AG10803 (cell line): ENCODE data around the gene PAX6.

Experiments
- DNase-seq: peaks from one replicate; pipeline ENCODE4 v3.0.0; 2010; ENCODE audit warnings: low read depth
- H3K4me3 ChIP-seq: 2 replicates; pipeline ENCODE4 v1.5.1; 2011; ENCODE audit warnings: mild to moderate bottlenecking, low read length, control low read depth
- CTCF ChIP-seq: conservative IDR thresholded peaks from 2 replicates; pipeline ENCODE4 v1.5.1; 2011; ENCODE audit warnings: mild to moderate bottlenecking, low read length, control low read depth, inconsistent platforms

Gene PAX6

DNA sequence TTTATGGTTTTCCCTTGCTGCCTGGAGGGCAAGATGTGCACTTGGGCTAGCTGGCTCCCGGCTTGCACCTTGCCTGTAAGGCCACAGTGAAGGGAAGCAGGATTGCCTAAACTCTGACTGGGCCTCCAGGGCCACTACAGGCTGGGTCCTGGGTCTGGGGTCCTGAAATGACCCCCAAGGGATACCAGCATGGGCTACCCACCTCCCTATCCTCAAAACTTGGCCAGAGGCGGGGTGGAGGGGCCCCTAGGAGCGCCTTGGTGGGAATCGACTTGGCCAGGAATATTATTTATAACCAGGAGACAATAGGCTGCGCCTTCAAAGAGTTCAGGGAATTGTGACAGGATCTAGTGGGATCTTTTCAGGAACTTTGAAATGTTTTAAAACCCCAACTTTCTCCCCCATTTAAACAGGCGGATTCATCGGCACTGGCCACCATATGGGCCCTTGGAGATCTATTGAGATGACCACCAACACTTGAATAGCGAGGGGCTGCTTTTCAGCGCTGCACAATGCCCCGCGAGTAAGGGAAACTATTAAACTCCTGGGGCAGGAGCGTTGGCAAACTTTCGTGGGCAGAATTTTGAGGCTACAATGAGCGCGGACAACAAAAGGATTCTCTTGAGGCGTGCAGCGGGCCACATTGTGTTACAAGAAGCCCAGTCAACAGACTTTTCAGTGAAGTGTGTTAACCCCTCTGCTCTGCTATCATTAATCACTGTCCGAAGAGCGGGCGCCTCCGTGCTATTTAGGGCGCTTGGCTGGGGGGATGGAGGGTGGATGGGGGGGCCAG, 15.2 kb downstream of the PAX6 start:
- no peak overlapping the region for H3K4me3 ChIP-seq
- DNase-seq = no peak
- TF ChIP-seq CTCF = no peak

GRCh38 chr11:31794548-31794947, 16.6 kb downstream of the PAX6 start:
- no peak for DNase-seq
- no peak overlapping the region for H3K4me3 ChIP-seq
- no peak for TF ChIP-seq CTCF

GRCh38 chr11:31793264-31793663, 17.9 kb downstream of the PAX6 start:
- no peak for TF ChIP-seq CTCF
- no peak overlapping the region for H3K4me3 ChIP-seq
- DNase-seq = no peak

GRCh38 chr11:31792456-31792855, 18.7 kb downstream of the PAX6 start:
- no peak overlapping the region for H3K4me3 ChIP-seq
- DNase-seq = no peak
- TF ChIP-seq CTCF = no peak

GRCh38 chr11:31792036-31792435, 19.1 kb downstream of the PAX6 start:
- no peak for TF ChIP-seq CTCF
- H3K4me3 ChIP-seq = no peak overlapping the region
- no peak for DNase-seq

- no peak for DNase-seq
- no peak overlapping the region for H3K4me3 ChIP-seq
- no peak for TF ChIP-seq CTCF
These were observed 20.5 kb downstream of the PAX6 start for GRCh38 chr11:31790649-31791048.

GRCh38 chr11:31788085-31788484, 23.0 kb downstream of the PAX6 start:
- no peak for DNase-seq
- no peak for TF ChIP-seq CTCF
- H3K4me3 ChIP-seq = no peak overlapping the region
